Stimulated activated CD4-positive, alpha-beta T cell treated with anti-CD3 and anti-CD28 coated beads, Interleukin-15, amount 100 ng/mL, for 1 hour (primary cell): ENCODE results near the gene PLEKHA6.
"Not testable (repeated sequence)": the region's sequence is repeated elsewhere in the genome, so short reads cannot be mapped to it uniquely, and the experiment has no call there.

Source experiments
- DNase-seq, 2 donors: peaks; one replicate each; pipeline ENCODE4 v3.0.0-alpha.2; 2020; ENCODE audit warnings: low read depth in 1 of 2, low spot score in 1 of 2

The PLEKHA6 gene

GRCh38 chr1:204336421-204337035, 23.2 kb downstream of the PLEKHA6 start:
- no peak for DNase-seq

GRCh38 chr1:204335533-204335932, 24.2 kb downstream of the PLEKHA6 start:
- no peak for DNase-seq

GRCh38 chr1:204335085-204335484, 24.6 kb downstream of the PLEKHA6 start:
- no peak for DNase-seq

GRCh38 chr1:204334455-204334854, 25.3 kb downstream of the PLEKHA6 start:
- no peak for DNase-seq

- DNase-seq = no peak
Measured at GRCh38 chr1:204333427-204333826, 26.3 kb downstream of the PLEKHA6 start.

GRCh38 chr1:204331847-204332487, 27.8 kb downstream of the PLEKHA6 start:
- DNase-seq = no peak

GRCh38 chr1:204331275-204331674, 28.5 kb downstream of the PLEKHA6 start:
- DNase-seq = no peak

- not testable (repeated sequence) for DNase-seq
Measured at GRCh38 chr1:204327870-204328269, 31.9 kb downstream of the PLEKHA6 start.

GRCh38 chr1:204327359-204327758, 32.4 kb downstream of the PLEKHA6 start:
- DNase-seq = no peak

- DNase-seq = no peak
Measured at GRCh38 chr1:204326771-204327300, 32.9 kb downstream of the PLEKHA6 start.

GRCh38 chr1:204325944-204326343, 33.8 kb downstream of the PLEKHA6 start:
- DNase-seq = no peak

- DNase-seq = no peak
Measured at GRCh38 chr1:204323887-204324286, 35.8 kb downstream of the PLEKHA6 start.

GRCh38 chr1:204322339-204322868, 37.3 kb downstream of the PLEKHA6 start:
- no peak for DNase-seq

- no peak for DNase-seq
Measured at GRCh38 chr1:204321665-204322064, 38.1 kb downstream of the PLEKHA6 start.

GRCh38 chr1:204321051-204321450, 38.7 kb downstream of the PLEKHA6 start:
- DNase-seq = no peak

GRCh38 chr1:204320382-204320804, 39.3 kb downstream of the PLEKHA6 start:
- DNase-seq = no peak

GRCh38 chr1:204319462-204319861, 40.3 kb downstream of the PLEKHA6 start:
- DNase-seq = no peak

GRCh38 chr1:204319027-204319426, 40.7 kb downstream of the PLEKHA6 start:
- DNase-seq = no peak

- no peak for DNase-seq
Measured at GRCh38 chr1:204318324-204318723, 41.4 kb downstream of the PLEKHA6 start.

GRCh38 chr1:204317170-204317569, 42.6 kb downstream of the PLEKHA6 start:
- DNase-seq = no peak

GRCh38 chr1:204316164-204316563, 43.6 kb downstream of the PLEKHA6 start:
- no peak for DNase-seq

GRCh38 chr1:204314893-204315658, 44.7 kb downstream of the PLEKHA6 start:
- DNase-seq = no peak
